ENCODE data around the gene PXDN.

The PXDN gene

DNA sequence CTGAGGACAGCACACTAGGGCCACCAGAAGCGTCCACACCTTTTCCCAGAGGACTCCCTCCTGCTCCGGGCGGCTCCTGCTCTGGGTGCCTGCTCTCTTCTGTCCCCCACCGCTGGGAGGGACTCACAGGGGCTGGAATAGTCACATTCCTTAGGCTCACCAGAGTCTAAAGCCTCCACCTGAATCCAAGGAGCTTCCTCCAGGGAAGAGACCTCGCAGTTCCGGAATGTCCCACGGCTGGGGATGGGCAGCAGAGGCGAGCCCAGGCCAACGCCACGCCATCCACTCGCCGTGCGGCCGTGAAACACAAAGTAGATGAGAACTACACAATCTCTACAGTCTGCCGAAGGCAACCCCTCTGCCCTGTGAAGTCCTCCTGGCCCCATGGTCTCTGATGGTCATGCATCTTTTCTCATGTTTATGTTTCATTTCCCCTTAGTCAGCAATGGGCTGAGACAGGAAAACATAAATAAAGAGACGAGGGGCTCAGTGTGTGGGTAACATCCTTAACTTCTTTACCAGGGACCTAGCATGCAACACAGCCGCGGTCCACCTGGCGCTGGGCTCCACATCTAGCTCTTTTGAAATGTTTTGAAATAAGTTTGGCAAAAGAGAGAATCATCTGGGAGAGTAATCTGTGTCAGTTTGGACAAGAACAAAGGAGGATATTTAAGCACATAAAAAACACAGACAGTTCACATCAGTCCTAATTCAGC, 98.4 kb downstream of the PXDN start:
- FAIRE-seq, result no peak

DNA sequence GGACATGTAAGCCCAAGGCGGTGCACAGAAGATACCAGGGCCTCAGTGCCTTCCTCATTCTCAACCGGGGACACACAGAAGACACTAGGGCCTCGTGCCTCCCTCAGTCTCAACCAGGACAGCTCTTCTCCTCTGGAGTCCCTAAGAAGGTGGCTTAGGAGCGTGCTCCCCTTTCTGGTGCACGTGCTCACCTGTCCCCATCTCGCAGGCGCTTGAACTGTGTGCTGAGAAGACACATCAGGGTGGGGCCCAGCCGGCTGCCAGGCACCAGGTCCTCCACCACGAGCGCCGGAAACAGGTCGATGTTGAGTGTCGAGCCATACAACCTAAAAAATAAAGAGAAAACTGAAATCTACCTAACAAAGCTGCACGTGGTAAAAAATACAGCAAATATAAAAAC, 99.9 kb downstream of the PXDN start:
- no peak for FAIRE-seq

DNA sequence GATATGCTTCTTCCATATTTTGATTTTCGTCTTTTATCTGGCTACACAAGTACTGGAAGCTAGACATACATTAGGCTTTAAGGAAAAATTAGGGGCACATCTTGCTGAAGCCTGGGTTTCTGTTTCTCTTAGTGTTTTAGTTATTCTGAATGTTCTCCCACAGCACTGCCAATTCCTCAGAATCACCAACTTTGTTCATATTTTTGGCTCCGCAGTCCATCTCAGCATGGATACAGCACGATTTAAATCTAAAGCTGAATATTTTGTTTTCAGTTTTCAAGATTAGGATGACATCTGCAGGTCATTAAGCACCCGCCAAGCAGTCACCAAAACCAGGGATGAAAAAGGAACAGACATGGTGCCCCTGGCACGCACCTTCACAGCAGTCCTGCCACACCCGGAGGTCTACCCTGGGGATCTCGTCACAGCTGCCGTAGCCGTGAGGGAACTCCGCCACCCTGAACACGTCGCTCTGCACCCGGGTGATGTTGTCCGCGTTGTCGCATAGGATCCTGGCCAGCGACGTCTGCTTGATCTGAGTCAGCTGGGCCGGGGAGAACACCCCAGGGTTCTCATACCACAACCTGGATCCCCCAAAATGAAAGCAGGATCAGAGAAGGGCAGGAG, 101.2 kb downstream of the PXDN start:
- no peak for FAIRE-seq

DNA sequence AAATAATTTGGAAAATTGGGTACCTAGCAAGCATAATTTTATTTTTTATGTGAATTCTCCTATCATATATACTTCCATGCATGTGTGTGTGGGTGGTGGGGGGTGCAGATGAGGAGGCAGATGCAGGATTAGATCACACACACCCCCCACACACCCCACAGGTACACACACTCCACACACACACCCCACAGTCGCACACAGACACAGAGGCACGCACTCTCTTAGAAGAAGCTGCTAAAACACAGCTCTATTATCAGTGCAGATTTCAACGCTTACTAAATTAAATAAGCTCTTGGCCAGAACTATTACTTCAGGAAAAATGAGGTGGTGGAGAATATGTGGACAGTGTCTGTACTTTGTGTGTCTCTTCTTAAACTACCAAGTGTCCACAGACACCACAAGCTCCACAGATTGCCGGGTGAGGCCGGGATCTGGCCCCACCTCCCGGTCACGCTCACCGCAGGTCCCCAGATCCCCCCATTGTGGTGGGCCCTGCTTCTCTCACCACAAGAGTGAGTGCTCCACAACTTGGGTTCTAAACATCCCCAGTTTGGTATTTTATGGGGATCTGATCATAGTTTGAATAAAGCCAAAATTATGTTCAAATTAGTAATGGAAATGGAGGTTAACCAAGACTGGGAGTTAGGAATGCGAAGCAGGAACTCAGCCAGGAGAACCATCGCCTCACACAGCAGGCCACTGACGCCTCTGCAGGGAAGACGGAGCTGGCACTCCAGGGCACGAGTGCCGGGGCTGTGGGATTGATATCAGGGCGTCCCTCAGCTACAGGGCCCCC, 102.1 kb downstream of the PXDN start:
- no peak for FAIRE-seq

DNA sequence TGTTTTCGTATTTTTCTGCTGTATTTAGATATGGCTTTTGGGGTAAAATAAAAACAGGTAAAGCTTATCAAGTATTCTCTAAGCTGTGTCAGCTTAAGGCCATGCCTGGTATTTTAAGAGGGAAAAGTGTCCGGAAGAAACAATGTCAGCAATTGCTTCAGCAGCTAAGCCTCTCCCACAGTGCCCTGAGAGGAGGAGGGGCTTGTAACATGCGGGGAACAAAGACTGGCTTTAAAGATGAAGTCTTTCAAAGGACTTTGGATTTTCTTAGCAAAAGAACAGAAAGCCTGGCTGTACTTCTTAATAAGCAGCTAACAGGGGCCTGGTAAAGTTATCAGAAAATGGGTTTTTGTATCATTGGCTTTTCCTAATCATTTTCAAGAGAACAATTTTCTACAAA, 102.8 kb downstream of the PXDN start:
- no peak for FAIRE-seq

DNA sequence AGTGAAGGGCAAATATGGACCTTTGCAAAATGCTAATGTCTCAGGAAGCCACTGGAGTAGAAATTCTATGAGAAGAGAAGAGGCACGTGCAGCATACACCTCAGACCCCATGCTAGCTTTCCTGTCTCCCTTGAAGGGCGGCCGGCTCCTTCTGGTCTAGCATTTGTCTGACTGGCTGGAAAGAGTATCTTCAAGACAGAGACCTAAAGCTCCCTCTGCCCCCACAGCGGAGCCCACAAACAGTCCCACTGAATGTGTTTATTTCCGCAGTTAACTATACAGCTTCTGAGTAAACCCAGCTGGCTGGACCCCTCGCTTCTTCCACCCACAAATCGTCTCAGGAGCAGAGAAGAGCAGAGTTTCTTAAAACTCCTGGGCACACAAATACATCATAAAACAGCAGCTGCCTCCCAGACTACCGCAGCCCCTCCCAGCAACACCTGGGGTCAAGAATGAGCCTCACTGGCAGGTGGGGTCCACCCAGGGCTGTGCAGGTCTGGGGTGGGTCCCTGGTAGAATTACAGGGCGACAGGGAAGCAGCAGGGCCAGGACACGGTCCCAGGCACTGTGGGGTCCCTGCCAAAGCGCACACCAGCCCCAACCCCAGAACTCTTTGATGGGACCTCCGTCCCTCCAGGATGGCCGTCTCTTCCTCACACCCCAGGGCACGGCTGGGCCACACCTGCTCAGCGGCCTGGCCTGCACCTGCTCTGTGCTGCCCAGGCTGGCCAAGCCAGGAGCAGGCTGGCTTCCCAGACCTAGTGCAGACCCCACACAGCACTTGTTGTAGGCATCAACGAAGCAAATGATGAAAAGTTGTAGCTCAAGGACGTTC, 103.8 kb downstream of the PXDN start:
- no peak for FAIRE-seq

DNA sequence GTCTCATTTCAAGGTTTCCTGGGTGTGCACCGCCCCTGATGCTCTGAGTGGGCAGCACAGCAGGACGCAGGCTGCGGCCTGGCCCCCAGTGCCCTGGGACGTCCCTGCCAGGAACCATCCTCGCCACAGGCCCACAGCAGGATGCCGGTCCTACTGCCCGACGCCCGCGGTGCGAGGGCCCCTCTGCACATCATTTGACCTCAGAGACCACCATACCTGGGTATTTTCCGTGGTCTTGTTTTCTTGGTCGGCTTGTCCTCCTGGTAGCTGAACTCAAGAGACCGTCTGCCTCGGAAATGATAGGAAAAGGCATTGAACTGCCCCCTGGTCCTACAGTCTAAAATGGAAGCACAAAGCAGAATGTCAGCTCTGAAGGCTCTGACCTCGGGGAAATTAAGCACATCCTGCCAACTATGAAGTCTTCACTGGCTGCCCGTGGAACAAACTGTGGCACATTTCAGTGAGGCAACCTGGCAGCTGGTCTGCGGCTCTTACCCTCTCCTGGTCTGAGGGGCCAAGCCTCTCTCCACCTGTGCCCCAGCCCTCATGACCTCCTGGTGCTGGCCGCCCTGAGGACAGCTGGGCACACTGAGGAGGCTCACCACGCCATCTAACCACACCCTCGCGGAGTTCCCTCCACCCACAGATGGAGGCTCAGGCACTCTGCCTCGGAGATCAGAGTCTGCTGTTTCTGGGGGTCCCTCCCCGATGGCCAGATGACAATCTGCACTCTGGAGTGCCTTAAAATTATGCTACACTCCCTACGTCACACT, 105.0 kb downstream of the PXDN start:
- FAIRE-seq, result no peak

DNA sequence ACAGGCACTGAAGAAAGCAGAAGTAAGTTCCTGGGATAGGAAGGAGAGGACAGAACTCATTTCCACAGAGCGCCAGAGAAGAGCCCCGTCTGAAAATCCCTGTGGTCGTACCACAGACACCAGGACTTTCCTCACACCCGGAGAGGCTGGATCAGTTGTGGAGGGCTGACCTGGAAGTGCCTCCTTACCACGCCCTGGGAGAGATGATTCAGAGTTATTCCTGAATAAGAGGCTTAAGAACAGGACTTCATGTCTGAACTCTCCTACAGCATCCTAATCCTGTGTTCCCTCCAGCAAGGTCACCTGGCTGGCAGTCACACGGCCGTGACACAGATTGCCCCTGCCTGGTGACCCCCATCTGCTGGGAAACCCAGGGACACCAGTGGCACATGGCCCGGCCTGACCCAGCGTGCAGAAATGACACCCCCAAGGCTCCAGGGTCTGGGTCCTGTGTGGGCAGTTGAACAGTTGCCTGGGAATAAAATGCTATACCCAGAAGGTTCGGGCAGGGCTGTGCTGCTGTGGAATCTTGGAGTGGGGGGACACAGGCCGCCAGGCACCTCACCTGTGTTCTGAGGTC, 105.9 kb downstream of the PXDN start:
- no peak for FAIRE-seq

DNA sequence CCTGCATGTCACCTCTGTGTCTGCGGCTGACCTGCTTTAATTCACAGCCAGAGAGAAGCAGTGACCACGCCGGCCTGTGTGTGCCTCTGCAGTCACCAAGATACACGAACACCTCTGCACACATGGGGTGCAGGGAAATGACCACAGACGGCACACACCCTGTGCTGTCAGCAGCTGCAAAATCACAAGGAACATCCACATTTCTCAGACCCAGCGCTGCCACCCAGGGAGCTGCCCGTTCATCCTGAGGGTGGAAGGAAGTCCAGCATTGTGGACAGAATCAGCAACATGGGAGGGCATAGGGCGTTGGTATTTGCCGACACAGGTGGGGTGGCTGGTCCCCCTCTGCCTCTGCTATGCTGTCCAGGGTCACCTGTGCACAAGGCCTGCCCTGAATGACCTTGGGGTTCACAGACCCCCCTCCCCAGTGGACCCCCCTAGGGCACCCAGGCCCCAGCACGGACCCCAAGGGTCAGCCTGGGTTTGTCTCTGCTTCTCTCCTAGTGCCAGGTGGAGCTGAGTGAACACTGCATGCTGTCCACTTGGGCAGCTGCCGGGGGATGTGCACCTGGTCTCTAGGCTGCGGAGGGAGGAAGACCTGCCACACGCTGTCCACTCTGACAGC, 107.4 kb downstream of the PXDN start:
- no peak for FAIRE-seq

DNA sequence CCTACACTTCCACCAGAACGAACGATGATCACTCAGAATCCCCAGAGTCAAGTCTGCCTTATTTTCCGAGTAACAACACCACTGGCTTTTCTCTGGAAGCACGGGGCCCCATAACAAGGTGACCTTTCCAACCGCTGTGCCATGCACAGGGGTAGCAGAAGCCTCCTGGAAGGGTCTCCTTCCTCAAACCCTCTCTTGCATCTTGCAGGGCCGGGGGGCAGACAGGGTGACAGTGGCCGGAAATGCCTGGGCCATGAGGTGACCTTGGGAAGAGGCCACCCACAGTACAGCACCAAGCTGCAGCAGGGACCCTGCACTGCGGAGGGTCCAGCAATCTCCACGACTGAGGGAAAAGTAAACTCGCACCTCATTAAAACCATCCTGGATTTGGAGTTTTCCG, 108.5 kb downstream of the PXDN start:
- no peak for FAIRE-seq

DNA sequence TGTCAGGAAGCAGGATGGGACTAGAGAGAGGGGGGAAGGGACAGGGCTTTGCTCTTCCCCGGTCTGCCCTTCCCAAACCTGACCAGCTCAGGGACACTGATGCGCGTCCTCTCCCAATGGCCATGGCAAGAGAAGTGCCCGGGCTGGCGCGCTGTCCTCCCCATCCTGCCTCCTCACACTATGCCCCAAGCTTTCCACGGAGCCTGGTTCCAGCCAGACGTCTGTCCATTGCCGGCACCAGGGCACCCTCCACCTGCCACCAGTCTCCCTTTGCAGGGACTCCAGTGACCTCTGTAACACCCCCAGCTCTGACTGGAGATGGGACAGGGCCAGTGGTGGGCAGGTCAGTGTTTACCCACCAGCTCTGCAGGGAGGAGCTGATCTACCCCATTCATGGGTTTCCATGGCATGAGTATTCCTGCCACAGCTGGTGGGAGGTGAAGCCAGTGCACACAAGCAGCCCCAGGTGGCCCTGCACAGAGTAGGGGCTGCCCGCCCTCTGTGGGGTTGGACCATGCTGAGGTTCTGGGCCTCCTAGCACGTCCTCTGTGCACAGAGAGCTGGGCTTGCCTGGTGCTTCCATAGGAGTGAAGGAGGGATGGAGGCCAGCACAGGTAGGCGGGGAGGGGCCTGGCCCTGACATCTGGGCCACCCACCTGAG, 109.5 kb downstream of the PXDN start:
- no peak for FAIRE-seq

DNA sequence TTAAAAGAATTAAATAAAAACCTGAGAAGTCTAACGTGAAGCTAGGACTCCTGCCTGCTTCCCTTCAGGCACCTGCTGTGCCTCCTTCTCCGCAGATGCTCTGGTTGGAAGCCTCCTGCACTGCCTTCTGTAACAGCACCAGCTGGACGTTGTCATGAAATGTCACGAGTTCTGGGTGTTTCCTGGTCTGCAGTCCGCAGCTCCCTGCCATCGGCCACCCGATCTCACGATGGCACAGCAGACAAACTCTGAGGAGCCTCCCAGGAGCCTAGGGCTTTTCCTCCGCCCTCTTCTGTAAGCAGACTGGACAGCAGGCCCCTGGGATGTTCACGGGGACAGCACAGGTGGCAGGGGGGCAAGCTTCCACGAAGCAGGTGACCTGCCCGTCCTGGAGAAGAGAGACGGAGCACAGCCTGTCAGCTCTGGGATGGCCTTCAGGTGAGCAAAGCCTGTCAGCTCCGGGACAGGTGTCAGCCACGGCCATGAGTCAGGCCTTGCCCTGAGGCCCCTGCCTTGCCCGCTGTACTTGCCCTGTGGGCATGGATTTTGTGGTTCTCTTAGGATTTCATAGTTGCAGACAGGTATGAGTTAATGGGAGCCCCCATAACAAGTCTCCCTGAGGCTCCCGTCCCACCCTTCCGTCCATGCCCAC, 110.3 kb downstream of the PXDN start:
- no peak for FAIRE-seq

DNA sequence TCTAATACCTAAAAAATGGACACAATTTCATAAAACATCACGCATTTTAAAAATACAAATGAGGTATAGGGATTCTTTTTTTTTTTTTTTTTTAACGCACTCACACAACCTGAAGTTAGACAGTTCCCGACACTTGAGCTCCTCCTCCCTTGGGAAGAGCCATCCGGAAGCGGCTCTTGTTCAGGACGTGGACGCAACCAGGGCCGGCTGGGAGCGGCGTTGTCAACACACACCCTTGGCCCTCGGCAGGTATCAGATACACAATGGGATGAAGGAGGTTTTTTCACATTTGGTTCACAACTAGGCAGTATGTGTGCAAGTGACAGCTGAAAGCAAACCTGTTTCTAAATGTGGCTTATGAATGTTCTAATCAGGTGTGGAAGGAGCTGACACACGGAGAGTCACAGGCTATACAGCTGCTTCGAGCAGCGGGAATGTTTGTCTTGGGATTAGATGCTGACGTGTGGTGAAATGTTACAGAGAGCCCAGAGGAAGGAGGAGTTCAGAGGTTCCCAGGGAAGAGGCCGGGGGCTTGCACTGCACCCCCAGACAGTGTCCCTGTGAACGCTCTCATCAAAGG, 111.1 kb downstream of the PXDN start:
- FAIRE-seq, result no peak

DNA sequence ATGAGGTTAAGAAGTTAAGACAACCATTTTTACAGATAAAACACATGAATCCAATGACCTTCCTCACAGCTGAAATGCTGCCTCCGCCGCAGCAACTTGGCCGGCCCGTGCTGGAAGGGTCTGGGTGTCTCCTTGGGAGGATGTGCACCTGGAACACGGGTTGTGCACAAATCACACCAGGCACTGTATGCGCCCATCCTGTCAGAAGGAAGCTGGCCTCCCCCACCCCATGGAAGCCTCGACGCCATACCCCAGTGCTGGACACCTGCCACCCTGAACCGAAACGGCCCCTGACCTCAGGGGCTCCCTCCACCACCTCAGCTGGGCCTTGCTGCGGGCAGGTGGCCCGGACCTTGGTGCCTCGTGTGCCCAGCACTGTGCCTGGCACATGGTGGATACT, 111.8 kb downstream of the PXDN start:
- no peak for FAIRE-seq

DNA sequence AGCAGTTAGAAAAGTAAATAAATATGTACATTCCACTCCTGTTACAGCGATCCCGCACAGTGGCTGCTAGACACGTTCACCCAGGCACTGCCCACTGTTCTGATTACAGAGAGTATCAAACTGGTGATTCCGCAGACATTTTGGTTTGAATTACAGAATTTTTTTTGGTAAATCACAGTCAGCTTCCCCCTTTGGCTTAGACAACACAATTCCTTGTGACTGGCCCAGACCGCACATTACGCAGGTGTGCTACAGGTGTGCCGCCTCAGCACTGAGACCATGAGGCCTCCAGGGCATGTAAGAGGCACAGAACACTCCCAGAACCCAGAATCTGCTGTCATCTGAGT, 112.3 kb downstream of the PXDN start:
- no peak for FAIRE-seq

DNA sequence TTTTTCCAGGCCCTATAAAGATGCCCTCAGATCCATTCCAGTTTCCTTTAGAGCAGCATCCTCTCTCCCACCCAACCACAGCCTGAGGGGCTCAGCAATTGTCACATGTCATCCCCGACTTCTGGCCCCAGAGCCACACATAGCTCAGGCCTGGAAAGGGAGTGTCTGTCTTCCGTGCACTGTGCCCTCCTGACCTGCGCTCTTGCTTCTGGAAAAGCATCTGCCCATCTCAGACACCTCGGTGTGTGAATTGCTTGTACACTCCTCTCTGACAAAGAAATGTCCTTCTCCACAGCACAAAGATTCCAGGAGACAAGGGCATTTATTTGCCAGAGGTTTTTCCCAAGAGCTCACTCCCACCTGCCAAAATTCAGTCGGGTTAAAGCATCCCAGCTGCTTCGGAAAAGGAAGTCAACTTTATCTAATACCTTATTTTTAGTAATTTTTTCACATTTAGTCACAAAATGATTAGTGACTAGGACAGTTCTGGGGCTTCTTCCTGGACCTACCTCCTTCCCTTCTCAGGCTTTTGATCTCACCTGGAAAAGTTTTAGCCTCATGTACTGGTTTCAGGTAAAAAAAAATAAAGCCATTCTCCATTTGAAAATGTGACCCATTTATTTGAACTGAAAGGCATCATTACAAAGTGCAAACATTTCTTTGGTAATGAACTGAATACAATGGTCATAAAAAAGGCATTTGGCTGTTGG, 112.9 kb downstream of the PXDN start:
- no peak for FAIRE-seq

DNA sequence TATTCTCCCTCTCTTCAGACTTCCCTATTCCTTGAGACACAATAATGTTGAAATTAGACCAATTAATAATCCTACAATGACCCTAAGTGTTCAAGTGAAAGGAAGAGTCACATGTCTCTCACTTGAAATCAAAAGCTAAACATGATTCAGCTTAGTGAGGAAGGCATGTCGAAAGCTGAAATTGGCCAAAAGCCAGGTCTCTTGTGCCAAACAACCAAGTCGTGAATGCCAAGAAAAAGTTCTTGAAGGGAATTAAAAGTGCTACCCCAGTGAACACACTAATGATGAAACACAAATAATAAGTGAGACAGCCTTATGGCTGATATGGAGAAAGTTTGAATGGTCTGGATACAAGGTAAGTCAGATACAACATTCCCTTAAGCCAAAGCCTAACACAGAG, 115.4 kb downstream of the PXDN start:
- FAIRE-seq, result no peak

DNA sequence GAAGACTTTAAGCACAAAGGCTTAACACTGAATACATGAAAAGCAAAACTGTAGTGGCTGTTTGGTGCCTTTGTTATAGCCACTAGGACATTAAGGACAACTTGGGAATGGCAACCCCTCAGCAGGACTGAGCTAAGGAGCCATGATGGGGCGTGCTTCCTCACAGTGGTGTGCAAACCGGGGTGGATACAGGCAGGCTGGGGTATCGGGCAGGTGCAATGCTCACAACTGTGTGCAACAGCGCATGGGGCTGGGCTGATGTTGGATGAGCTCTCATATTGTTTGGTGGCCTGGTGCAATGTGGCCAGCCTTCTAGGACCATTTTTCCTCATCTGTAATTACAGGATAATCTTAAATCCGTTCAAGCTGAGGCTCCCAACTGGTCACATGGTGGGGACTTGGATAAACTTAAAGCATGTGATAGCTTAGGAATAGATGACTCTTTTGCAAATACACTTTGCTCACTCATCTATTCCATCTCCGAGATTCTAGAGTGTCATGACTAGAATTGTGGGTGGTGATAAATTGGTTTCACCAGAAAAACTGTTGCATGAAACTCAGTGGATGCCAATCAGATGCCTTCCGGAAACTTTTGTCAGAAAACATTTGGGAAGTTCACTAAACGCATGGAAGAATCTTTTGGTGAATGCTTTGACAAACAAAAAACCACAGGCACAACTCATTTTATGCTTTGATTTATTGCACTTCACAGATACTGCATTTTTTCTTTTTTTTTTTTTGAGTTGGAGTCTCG, 116.5 kb downstream of the PXDN start:
- FAIRE-seq, result no peak

DNA sequence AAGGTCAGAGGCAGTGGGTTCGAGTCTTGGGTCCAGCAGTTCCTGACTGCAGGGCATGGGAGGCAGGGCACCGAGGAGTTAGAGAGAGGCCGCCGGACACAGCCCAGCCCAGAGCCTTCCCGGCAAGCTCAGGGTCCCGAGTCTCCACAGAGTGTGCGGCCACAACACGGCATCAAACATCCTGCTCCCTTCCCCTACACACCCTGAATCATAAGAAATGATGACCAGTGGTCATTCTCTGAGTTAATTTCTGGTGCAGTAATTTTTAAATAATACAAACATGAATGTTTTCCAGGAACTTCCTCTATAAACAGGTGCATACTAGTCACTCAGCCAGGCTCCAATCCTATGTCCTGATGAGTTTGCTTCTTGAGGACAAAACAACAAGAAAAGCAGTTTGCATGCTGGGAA, 118.0 kb downstream of the PXDN start:
- FAIRE-seq, result no peak
